HS-27A (cell line): ENCODE data around the gene LHX3.

Experiments used
- DNase-seq: peaks from one replicate; pipeline ENCODE4 v3.0.0-alpha.2; 2012; ENCODE audit warnings: low read depth, missing footprints

LHX3 gene

GRCh38 chr9:136204838-136205706 is at the start of gene LHX3:
LHX3 (minus strand) TSS chr9:136205128; CDS start chr9:136205012, 116 bp downstream.
- no peak for DNase-seq

GRCh38 chr9:136253246-136254130 is 48.6 kb upstream of the LHX3 start:
- no peak for DNase-seq

GRCh38 chr9:136252846-136253245 is 47.9 kb upstream of the LHX3 start:
- DNase-seq, result no peak

GRCh38 chr9:136252281-136252680 is 47.4 kb upstream of the LHX3 start:
- DNase-seq, result no peak

- DNase-seq, result no peak
These were observed 46.6 kb upstream of the LHX3 start for GRCh38 chr9:136251264-136252115.

- no peak for DNase-seq
These were observed 45.7 kb upstream of the LHX3 start for GRCh38 chr9:136250676-136251075.

- no peak for DNase-seq
These were observed 45.1 kb upstream of the LHX3 start for GRCh38 chr9:136249877-136250559.

- DNase-seq, result no peak
These were observed 44.3 kb upstream of the LHX3 start for GRCh38 chr9:136248951-136249876.

- DNase-seq, result no peak
These were observed 43.2 kb upstream of the LHX3 start for GRCh38 chr9:136247947-136248637.

- no peak for DNase-seq
These were observed 42.6 kb upstream of the LHX3 start for GRCh38 chr9:136247551-136247916.

GRCh38 chr9:136246849-136247550 is 42.1 kb upstream of the LHX3 start:
- DNase-seq, result no peak

GRCh38 chr9:136245219-136246150 is 40.6 kb upstream of the LHX3 start, which contains the start of gene QSOX2:
QSOX2 (minus strand) TSS chr9:136245812; CDS start chr9:136245803, 9 bp downstream.
- no peak for DNase-seq

- DNase-seq, result no peak
These were observed 40.0 kb upstream of the LHX3 start for GRCh38 chr9:136244969-136245218.

- no peak for DNase-seq
These were observed 39.4 kb upstream of the LHX3 start for GRCh38 chr9:136244122-136244968.

- no peak for DNase-seq
These were observed 38.7 kb upstream of the LHX3 start for GRCh38 chr9:136243631-136244030.

GRCh38 chr9:136242918-136243525 is 38.1 kb upstream of the LHX3 start:
- DNase-seq, result no peak

GRCh38 chr9:136242248-136242647 is 37.3 kb upstream of the LHX3 start:
- DNase-seq, result no peak
